Measurements from ENCODE around the gene GLYATL1B.

GLYATL1B gene

DNA sequence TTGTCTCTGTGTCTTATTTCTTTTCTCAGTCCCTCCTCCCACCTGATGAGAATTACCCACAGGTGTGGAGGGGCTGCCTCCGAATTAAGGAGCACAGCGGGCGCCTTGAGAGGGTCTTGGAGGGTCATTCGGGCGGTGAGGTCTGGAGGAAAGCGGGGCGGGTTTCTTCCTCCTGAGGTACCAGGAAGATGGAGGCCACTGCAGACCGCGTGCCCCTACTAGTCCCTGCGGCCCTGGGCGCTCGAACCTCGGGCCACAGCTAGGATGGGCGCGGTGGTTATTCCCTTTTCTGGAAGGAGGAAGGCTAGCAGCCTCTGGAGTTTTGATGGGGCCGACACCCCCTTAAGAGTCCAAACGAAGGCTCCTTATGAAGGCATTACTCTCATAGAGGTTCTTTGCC, 51.1 kb downstream of the GLYATL1B start:
- TF ChIP-seq, protein P1, sequence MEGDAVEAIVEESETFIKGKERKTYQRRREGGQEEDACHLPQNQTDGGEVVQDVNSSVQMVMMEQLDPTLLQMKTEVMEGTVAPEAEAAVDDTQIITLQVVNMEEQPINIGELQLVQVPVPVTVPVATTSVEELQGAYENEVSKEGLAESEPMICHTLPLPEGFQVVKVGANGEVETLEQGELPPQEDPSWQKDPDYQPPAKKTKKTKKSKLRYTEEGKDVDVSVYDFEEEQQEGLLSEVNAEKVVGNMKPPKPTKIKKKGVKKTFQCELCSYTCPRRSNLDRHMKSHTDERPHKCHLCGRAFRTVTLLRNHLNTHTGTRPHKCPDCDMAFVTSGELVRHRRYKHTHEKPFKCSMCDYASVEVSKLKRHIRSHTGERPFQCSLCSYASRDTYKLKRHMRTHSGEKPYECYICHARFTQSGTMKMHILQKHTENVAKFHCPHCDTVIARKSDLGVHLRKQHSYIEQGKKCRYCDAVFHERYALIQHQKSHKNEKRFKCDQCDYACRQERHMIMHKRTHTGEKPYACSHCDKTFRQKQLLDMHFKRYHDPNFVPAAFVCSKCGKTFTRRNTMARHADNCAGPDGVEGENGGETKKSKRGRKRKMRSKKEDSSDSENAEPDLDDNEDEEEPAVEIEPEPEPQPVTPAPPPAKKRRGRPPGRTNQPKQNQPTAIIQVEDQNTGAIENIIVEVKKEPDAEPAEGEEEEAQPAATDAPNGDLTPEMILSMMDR (IDR thresholded peaks at IDR 0.05; ENCODE audit: control insufficient read depth, insufficient read depth, low read depth, low read length, missing control alignments), result no peak
- DNase-seq (ENCODE audit: low read depth), result no peak
- H3K4me3 ChIP-seq (ENCODE audit: control insufficient read depth, low read depth, low read length), result no peak overlapping the region

DNA sequence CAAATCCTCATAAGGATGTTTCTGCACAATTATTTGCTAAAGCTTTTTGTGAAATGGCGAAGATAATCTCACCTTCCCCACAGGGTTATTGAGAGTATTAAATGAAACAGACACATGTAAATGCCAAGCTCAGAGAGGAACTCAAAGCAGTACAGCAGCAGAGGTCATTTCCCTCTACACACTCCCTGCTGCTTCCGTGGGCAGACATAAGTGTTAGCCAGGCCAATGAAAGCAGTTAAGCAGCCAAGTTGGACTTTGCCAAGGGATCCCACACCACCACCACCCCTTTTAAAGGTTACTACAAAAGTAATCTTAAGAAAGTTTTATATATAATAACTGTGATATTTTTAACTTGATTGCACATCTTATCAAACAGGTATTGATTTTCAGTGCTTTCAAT, 52.5 kb downstream of the GLYATL1B start:
- H3K4me3 ChIP-seq (ENCODE audit: control insufficient read depth, low read depth, low read length), result no peak overlapping the region
- no peak for DNase-seq (ENCODE audit: low read depth)
- TF ChIP-seq, protein P1 (IDR thresholded peaks at IDR 0.05; ENCODE audit: control insufficient read depth, insufficient read depth, low read depth, low read length, missing control alignments), result no peak

DNA sequence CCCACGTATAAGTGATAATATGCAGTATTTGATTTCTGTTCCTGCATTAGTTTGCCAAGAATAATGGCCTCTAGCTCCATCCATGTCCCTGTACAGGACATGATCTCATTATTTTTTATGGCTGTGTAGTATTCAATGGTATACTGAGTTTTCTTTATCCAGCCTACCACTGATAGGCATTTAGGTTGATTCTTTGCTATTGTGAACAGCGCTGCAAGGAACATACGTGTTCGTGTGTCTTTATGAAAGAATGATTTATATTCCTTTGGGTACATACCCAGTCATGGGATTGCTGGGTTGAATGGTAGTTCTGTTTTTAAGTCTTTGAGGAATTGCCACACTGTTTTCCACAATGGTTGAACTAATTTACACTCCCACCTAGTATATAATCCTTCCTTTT, 55.1 kb downstream of the GLYATL1B start:
- TF ChIP-seq, protein P1 (IDR thresholded peaks at IDR 0.05; ENCODE audit: control insufficient read depth, insufficient read depth, low read depth, low read length, missing control alignments), result no peak
- no peak for DNase-seq (ENCODE audit: low read depth)
- H3K4me3 ChIP-seq (ENCODE audit: control insufficient read depth, low read depth, low read length), result no peak overlapping the region

DNA sequence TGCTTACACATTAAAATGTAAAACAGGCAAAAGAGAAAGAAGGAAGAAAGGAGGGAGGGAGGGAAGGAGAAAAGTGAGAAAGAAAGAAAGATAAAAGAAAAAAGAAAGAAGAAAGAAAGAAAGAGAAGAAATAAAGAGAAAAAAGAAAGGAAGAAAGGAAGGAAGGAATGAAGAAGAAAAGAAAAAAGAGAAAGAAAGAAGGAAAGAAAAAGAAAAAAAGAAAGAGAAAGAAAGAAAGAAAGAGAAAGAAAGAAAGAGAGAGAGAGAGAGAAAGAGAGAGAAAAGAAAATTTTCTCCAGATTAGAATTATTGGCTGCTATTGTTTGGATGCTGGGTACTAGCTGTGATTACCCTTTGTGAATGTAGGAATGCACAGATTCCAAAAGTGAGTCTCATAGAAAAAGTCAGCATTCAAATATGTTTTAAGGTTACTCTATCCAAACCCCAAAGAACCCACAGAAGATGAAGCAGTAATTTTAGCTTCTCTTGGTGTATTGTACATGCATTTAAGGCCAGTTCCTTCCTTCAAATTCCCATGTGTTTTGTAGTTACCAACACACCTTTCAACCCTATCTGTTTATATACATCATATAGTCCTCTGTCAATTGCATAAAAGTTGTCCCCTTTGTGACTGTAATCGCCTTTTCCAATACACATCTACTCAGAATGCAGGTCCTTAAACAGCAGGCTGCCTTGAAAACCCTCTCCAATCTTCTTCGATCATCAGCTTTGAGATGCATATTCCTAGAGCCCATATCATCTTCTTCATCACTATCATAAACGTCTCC, 55.8 kb downstream of the GLYATL1B start:
- DNase-seq (ENCODE audit: low read depth), result no peak
- peak overlapping the region; percentile 89 for H3K4me3 ChIP-seq (ENCODE audit: control insufficient read depth, low read depth, low read length)
- TF ChIP-seq, protein P1 (IDR thresholded peaks at IDR 0.05; ENCODE audit: control insufficient read depth, insufficient read depth, low read depth, low read length, missing control alignments), result no peak

DNA sequence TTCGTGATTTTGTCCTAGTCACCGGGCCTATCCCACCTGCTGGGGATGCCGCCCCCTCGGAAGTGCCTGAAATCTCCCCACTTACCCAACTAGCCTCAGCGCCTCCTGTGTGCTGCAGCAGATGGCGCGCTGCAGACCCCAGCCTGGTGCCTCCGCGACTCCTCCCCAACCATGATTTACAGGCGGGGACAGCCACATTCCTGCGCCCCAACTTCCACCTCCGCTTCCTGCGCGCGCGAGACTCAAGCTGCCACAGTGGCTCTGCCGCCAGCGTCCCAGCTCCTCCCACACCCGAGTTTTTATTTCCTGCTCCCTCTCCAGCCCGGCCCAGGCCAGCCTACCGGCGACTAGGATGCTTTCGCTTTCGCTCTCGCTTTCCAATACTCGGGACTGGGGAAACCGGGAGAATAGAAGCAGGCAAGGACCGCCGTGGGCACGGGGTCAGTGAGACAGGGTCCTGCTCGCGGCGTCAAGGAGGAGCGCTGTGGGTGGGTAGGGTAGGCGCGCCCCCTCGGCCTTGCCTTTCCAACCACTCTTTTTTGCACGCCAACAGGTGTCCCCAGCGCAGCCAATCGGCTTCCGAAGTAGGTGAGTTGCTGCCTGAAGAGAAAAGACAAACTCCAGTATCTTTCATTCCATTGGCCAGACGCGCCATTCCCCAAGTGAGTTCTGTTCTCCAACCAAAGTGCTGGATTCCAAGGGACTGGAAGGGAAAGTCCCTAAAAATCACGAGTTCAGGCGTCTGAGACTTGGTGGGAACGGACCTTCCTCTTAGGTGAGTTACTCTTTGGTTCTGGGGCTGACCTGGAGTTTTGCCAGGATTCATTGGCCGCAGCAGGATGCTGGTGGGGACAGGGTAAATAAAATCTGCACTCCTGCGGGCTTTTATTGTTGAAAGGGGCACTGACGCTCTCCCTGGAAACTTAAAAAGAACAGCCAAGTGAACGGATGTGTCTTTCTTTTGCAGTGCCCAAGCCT, 56.7 kb downstream of the GLYATL1B start, which contains the start of gene FAM111A:
Gene FAM111A (plus strand): TSS at position 327 of the 978 bp plus-strand sequence. CDS start 6,017 bp downstream, outside the sequence.
- TF ChIP-seq, protein P1 (IDR thresholded peaks at IDR 0.05; ENCODE audit: control insufficient read depth, insufficient read depth, low read depth, low read length, missing control alignments), result peak; percentile 45
- peak within 1 kb of the TSS; percentile 89 for H3K4me3 ChIP-seq (ENCODE audit: control insufficient read depth, low read depth, low read length)
- DNase-seq (ENCODE audit: low read depth), result peak; percentile 34

DNA sequence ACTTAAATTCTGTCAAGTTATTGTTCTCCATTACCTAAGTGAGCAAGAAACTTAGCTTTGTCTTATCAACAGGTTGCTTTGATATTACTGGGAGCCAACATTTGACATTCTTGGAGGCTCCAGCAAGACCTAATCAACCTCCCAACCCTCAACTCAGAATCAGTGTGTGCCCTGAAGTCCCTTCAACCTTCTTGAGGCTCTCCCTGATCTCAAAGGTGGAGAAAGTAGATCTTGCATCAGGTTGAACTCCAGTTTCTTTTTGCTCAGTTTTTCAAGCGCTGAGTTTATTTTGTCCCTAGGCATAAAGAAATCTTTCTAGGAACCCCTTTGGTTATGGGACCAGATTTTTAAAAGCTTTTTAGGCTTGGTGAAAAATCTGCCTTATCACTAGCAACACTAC, 58.0 kb downstream of the GLYATL1B start:
- no peak for DNase-seq (ENCODE audit: low read depth)
- peak overlapping the region; percentile 79 for H3K4me3 ChIP-seq (ENCODE audit: control insufficient read depth, low read depth, low read length)
- TF ChIP-seq, protein P1 (IDR thresholded peaks at IDR 0.05; ENCODE audit: control insufficient read depth, insufficient read depth, low read depth, low read length, missing control alignments), result no peak

Measured in AG09309 (cell line).